GM21529 (cell line): ENCODE measurements around the gene TMPRSS5.
A peak's percentile ranks its signal among the peaks of the same experiment; 100 is the strongest.
"Not testable (repeated sequence)": the region's sequence is repeated elsewhere in the genome, so short reads cannot be mapped to it uniquely, and the experiment has no call there.

Experiments
- ATAC-seq: cut with Tn5 transposase; IDR thresholded peaks from one replicate; pipeline ENCODE4 v1.9.1; 2021; ENCODE audit not compliant: unreplicated experiment

TMPRSS5 gene

DNA sequence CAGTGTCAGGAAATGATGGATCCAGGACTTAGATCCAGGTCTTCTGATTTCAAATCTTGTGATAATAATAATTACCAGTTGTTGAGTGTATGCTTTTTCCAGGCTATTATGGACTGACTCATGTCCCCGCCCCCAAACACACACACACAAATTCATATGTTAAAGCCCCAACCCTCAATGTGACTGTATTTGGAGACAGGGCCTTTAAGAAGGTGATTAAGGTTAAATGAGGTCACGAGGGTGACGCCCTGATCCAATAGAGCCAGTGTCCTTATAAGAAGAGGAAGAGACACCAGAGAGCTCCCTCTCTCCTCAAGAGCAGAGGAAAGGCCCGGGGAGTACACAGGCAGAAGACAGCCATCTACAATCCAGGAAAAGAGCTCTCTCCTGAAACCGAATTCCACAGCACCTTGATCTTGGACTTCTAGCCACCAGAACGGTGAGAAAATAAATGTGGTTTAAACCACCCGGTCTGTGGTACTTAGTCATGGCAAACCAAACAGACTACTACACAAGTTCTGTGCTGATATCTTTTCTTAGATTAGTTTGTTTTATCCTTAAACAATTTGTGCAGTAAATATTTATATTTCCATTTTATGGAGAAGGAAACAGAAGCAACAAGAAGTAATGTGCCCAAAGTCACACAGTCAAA, 8.2 kb downstream of the TMPRSS5 start:
- no peak for ATAC-seq

DNA sequence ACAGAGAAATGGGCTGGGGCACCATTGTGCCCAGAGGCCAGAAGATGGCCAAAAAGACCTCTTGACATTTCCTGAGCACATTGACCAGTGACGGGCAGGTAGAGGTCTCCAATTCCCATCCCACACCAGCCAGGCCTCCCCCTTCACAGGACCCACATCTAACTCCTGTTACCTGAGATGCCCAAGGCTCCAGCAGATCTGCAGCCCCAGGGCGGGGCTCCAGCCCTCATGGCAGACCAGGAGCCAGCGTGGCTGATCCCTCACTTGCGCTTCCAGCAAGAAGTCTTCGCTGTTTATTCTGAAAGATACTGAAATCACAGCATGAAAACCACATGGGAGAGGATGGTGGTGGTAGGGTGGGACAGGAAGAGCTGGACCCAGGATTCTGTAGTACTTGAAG, 9.0 kb downstream of the TMPRSS5 start:
- no peak for ATAC-seq

DNA sequence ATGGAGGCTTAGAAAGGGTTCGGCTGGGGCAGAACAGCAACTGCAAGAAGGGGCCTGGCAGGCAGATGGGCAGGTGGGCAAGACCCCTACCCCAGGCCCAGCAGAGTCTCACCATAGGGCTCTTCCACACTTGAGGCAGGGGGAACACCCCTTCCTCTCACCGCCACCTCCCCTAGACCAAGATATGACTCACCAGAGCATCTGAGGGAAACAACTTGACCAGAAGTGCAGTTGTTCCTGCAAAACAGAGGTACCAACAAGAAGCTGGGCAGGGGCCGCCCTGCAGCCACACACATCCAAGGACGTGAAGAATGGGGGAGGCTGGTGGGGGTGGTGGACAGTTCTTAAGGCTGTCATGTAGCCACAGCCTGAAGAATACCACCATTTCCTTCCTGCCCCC, 10.9 kb downstream of the TMPRSS5 start:
- no peak for ATAC-seq

DNA sequence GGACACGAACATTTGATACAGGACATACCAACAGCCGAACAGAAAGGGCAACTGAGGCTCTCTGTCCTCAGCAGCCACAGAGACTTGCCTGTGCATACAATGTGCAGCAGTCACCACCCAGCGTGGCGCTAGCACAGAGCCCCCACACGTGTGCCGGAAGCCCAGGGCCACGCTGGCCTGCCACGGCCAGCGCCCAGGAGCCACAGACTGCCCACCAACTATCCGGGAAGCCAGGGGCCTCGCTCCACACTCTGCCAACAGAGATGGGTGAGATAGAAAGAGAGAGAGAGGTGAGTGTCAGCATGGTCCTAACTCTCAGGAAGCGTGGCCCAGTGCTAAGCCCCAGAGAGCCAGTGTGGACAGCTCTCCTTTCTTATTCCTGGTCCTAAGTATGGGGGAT, 11.7 kb downstream of the TMPRSS5 start:
- ATAC-seq: no peak

DNA sequence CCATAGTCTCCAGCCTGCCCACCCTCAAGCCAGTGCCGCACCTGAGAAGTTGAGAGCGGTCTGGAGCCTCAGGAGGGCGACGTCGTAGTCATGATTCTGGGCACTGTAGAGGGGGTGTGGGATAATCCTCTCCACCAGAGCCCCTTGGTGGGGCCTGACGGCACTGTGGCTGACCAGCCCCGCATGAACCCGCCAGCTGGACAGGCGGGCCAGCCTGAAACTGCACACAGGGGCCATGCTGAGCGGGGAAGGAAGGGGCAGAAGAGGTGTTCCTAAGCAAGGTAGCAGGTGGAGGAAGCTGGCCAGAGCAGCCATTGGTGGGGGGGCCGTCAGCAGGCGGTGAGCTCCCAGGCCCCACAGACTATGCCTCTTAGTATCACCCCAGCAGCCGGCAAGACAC, 13.1 kb downstream of the TMPRSS5 start:
- ATAC-seq: no peak

DNA sequence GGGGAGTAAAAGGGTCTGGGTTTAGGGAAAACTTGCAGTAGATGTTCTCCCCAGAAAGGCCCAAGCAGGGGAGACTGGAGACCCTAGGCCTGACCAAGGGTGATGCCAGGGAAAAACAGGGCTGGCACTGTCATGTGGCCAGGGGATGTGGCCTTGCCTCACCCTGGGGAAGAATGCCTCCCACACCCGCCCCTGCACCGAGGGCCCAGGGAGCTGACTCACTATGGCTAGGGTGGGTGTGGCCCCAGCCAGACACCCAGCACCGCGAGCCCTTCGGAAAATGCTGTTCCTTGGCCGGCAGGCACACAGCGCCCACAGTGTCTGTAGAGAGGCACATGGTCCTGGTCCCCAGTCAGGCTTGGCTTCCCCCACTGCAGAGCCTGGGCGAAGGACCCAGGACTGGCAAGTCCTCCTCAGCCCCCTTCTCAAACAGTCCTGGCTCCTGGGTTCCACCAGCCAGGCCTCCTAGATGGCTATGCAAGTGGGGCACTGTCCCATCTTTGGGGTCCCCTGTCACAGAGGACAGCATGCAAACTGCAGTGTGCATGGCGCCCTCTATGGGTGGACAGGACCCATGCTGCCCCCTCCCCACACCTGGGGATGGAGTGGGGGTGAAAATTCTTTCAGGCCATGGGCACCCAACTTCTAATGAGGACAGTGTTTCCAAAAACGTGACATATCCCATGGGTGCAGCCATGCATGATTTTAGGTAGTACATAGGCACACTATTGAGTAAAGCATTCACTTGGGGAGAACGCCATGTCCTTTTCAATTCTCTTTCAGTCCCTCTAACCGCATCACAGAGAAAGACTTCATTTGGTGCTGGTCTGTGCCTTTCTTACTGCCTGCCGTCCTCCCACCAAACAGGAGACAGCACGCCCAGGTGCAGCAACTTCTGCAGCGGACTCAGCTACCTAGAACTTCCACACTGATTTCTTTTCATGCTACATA, 15.2 kb downstream of the TMPRSS5 start:
- ATAC-seq: no peak

DNA sequence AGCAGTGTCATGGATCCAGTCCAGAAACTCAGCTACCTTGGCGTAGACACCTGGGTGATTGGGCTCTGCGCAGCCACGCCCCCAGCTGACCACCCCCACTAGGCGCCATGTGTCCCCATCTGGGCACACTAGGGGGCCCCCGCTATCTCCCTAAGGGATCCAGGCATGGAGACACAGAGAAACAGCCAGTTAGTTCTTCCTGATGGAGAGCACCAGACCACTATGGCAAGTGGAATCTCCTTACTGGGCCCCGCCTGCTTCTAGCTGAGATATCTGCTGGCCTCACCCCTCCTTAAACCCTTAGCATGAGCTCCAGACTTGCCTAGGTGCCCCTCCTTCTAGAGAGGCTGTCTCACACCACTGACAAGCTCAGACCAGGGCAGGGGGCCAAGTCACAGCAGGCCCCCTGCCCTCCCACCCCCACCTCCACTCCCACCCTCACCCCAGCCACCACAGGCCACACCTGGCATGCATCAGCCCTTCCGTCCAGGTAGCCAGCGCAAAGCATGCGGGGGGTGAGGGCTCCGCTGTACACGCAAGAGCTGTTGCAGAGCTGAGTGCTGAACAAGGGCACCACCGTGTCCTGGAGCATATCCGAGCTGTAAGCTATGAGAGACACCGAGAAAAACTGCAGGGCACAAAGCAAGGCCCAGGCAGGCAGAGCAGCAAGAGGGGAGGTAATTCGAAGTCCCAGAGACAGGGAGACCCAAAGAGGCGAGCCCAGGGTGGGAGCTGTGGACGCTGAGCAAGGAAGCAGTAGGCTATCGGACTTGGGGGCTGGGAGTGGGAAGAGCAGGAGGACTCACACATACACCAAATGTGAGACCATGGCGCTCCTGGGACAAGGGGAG, 16.1 kb downstream of the TMPRSS5 start:
- no peak for ATAC-seq

DNA sequence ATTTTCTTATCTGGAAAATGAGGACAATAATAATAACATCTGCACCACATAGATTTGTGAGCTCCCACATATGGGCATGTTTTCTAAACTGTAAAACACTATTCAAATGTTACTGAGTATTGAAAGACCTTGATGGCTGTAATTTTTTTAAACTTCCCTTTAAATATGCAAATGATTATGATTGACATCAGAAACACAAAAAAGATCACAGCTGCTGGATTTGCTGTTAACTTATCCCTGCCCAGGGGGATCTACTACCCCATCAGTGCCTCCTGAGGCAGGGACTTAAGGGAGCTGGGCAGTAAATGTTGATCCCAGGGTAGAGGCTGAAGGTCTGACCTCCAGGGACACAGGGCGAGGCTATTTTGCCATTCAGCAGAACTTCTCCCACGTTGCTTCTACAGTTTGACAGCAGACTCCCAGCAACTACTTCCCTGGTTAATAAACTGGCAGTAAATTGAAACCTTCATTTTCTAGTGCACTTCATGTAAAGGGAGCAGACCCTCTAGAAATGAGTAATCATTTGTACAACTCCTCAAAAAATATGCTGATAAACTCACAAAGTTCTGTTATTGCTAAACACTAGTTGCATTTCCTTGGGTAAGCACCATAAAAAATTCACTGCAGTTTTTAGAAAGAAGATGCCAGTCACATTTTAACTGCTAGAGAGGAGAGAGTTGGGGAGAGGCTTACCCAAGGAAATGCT, 20.3 kb downstream of the TMPRSS5 start:
- ATAC-seq: peak; percentile 63

DNA sequence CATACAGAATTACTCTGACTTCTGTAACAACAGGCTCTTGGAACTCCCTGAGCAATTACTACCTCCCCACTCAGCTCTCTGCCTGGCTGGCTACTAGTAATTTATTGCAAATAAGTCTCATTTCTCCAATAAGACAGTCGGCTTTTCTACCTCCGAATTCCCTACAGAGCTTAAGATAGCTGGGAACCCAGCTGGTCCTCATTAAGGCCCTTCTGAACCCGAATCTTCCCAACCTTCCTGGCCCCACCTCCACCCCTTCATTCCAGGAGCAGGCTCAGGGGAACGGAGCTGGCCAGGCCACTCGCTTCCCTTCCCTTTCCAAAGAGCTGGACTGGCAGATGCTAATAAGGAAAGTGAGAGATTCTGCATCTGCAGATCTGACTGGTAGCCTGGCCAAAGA, 21.6 kb downstream of the TMPRSS5 start:
- ATAC-seq: no peak

DNA sequence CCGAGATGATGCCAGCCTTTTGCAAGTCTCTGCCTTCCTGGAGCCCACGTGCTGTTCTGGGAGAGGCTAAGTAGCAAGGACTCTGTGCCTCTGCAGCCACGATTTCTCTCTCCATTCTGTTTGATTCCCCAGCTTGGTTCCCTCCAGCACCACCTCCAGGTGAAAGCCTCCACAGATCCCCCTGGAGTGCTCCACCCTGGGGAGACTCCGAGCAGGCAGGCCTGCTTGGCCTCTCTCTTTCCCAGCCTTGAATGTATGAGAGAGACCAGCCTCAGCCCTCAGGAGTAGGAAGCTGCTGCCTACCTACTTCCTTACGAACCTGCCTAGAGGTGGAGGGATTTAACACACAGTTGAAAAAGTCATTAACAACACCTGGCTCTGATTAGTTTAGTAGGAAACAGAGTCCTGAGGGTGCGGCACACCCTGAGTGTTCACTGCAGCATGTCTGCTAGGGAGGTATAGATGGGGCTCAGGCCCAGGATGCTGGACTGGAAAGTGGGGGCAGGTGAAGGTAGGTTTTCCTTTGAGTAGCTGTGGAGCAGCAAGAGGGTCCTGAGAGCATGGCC, 22.5 kb downstream of the TMPRSS5 start:
- ATAC-seq: no peak

DNA sequence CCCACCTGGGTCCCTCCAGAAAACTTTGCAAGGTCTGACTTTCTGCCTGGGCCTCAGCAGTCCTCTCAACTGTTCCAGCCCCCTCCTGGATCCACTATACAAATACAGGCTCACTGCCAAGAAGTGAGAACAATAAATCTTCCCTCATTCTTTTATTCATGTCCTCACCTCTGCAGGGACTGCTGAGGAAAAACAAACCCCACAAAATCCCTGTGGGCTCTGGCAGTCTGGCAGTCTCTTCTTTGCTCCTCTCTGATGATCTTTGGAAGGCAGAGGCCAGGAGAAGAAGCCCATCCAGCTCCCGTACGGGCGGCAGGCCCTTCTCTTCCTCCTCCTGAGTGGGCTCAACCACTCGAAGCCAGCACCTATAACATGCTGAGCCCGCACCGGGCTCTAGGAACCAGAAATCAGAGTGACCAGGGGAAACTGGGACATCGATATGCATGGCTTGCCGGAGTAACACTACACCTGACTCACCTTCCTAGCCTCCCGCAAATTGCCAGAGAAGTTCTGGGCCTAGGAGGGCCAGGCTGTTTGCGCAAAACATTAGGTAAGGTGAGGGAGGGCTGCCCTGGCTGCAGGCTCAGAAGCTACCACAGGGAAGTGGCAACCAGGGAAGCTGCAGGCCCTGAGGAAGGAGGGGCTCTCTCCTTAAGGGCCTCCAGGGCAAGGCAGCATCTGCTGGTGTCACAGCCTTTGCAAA, 24.2 kb downstream of the TMPRSS5 start:
- ATAC-seq: no peak

DNA sequence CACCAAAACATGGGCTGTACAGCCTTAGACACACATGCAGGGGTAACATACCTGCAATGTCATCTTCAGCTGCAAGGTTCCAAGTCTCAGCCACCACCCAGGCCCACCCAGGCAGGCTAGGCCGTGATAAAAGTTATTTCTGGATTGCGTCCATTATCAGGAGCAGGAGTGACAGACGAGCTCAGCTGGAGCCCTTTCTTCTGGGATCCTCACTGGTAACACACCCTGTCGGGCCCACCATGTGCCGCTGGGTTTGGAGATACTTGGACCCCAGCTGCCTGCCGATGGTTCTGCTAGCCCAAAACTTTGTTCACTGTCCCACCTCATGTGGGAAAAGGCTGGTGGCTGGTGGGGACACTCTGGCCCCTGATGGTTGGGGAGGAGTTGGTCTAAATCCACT, 24.8 kb downstream of the TMPRSS5 start:
- ATAC-seq: no peak

DNA sequence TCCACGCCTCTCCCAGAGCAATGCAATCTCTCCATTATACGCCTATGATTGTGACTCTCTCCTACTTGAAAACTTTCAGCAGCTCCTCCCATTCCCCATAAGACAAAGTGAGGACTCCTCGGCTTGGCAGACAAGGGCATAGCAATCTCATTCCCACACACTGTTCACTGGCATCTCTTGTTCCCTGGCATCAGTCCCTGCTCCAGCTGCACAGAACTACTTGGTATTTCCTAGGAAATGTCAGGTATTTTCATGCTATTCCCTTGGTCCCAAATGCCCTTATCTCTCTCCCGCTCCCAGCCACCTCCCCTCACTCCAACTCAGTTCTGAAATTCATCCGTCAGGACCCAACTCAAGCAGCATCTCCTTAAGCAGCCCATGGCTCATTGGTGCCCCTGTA, 28.4 kb downstream of the TMPRSS5 start:
- ATAC-seq: no peak

DNA sequence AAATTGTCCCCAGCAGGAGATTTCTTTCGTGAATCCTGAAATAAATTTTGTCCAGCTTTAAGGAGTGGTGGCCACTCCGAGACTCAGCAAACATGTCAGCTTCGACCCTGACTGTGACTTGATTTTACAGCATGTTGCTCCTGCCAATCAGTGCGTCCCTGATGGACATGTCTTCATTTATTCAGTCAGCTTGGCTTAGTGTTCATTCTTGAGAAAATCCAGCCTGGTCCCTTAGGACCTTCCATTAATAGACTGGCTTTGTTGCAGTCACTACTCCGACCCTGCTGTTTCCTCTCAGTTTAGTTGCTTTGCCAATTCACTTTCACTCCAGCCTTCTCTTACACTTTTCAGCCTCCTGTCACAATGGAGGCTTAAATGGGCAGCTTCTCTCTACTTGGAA, 30.5 kb downstream of the TMPRSS5 start:
- ATAC-seq: no peak

DNA sequence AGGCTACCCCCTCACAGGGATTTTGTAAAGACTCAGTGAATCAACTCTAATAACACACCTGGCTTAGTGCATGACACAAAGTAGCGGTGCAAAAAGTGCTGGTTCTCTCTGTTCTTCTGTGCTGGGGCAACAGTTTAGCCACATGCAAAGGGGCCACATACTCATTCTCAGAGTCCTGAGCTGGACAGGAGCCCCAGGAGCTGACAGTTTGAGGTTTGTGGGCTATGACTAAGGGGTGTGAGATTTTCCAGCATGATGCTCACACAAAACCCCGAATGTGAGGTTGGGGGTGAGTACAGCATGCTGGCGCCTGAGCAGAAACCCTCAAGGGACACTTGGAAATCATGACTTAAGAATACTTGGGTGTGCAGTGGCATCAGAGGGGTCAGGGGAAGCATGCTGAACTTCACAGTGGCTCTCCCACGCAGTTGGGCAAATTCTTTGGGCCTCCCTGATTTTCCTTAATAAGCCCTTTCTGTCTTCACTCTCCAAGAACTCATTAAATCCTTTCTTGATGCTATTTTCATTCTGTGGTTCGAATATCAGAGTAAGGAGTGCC, 31.0 kb downstream of the TMPRSS5 start:
- peak; percentile 94 for ATAC-seq

DNA sequence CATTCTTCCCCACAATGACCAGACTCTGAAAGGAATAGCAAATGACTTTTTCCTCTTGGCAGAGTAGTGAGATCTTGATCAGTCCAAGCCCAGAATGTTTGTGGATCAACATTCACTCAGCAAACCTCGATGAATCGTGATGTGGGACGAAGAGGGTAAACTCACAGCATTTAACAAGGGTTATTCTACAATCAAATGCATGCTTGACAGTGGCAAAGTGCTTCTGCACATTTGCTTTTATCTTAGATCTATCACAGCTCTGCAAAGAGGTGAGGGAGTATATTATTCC, 31.8 kb downstream of the TMPRSS5 start:
- ATAC-seq: no peak

DNA sequence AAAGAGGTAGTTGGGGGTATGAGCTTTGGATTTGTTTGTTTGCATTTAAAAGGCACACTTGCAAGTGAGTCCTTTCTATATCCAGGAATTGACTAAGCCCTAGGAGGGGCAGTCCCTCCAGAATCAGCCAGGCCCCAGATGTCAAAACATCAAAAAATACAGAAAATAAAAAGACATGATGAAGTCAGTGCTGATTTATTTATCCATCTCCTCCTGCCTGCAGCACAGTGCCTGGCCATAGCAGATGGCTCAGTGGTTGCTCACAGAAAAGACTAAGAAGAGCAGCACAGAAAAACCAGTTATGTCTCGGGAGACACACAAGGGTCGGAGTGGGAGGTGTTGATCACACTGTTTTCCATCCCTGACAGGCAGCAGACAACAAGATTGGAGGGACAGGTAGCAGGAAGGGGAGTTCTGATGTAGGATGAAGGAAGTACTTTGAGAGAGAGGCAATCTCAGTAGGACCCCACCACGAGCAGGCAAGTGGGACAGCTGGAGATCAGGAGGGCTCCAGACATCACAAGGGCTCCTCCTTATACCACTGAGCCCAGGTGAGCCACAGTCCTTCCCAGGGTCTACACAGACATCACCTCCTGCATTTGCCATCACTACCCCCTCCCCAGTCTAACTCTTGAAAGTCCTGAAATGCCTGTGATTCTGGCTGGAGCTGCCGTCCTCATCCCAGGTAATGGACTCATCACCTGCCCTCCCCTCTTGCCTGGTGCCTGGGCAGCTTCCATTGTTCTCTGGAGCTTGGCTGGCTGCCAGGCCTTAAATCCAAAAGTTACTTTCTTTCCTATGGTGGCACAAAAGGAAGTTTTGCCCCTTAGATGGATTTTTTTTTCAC, 32.3 kb downstream of the TMPRSS5 start:
- no peak for ATAC-seq

DNA sequence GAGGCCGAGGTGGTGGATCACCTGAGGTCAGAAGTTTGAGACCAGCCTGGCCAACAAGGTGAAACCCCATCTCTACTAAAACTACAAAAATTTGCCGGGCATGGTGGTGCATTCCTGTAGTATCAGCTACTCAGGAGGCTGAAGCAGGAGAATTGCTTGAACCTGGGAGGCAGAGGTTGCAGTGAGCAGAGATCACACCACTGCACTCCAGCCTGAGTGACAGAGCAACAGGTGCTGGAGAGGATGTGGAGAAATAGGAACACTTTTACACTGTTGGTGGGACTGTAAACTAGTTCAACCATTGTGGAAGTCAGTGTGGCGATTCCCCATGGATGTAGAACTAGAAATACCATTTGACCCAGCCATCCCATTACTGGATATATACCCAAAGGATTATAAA, 34.2 kb downstream of the TMPRSS5 start:
- ATAC-seq: not testable (repeated sequence)

DNA sequence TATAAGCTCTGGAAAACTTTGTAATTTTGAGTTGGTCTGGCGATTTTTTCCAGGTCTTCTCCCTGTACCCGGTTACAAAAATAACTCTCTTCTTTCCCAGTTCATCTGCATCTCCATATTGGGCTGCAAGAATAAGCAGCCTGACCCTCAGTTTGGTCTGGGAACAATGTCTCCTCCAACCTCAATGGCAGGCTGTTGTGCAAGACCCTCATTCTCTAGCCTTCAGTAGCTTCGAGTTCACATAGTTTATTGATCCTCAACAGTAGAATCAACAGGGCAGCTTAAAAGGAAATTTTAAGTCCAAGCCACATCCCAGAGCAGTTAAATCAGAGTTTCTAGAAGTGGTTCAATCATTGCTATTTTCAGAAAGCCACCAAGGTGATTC, 35.3 kb downstream of the TMPRSS5 start:
- ATAC-seq: no peak
